H1 (cell line): ENCODE results near the gene FKBP5. TPM values are rescaled to one million over a fixed set of nuclear protein-coding genes. Genes with fewer than 3 reads are reported as not detected.

Experiments used
- CTCF ChIA-PET: fragments of 300-600 bp; sonication (Branson Sonifier 250); formaldehyde crosslinking; loops from one replicate; lab custom pipeline; 2021; ENCODE audit not compliant: partially characterized antibody; lab: Charles Lee
- POLR2A ChIA-PET: fragments of 300-600 bp; sonication (Branson Sonifier 250); formaldehyde crosslinking; loops from one replicate; lab custom pipeline; 2021; ENCODE audit warnings: inconsistent platforms; ENCODE audit not compliant: partially characterized antibody; lab: Charles Lee
- DNase-seq, 2 experiments: peaks; one replicate each; pipeline versions ENCODE4 v3.0.0 to v3.0.0-alpha.2; 2010 to 2022; ENCODE audit warnings: low spot score in 2 of 2, low read depth in 1 of 2, mixed read lengths in 1 of 2
- FAIRE-seq: peaks from 2 replicates; lab custom pipeline; 2011; peaks lifted over from hg19 to GRCh38; lab: Jason Lieb, UNC
- H2AFZ ChIP-seq: 2 replicates; pipeline ENCODE4 v1.8.1; 2012; ENCODE audit warnings: low read length, inconsistent platforms
- H2AK5ac ChIP-seq: 2 replicates; pipeline ENCODE4 v1.6.1; 2013; ENCODE audit warnings: low read depth, low read length
- H2BK120ac ChIP-seq: replicated peaks from 2 replicates; pipeline ENCODE3; 2013; ENCODE audit warnings: low read depth, low read length, inconsistent platforms
- H2BK12ac ChIP-seq: 2 replicates; pipeline ENCODE4 v1.6.1; 2013; ENCODE audit warnings: low read depth, low read length
- H2BK15ac ChIP-seq: 2 replicates; pipeline ENCODE4 v1.6.1; 2013; ENCODE audit warnings: low read length
- H2BK20ac ChIP-seq: 2 replicates; pipeline ENCODE4 v1.6.1; 2013; ENCODE audit warnings: low read length
- H2BK5ac ChIP-seq: 2 replicates; pipeline ENCODE4 v1.6.1; 2013; ENCODE audit warnings: low read depth, low read length
- H3K14ac ChIP-seq: 2 replicates; pipeline ENCODE4 v1.6.1; 2013; ENCODE audit warnings: inconsistent platforms; ENCODE audit not compliant: insufficient read length
- H3K18ac ChIP-seq: 2 replicates; pipeline ENCODE4 v1.6.1; 2013; ENCODE audit warnings: low read length; ENCODE audit errors: extremely low read depth
- H3K23ac ChIP-seq: 2 replicates; pipeline ENCODE4 v1.6.1; 2013; ENCODE audit warnings: inconsistent platforms; ENCODE audit not compliant: insufficient read length
- H3K23me2 ChIP-seq: 2 replicates; pipeline ENCODE4 v1.6.1; 2013; ENCODE audit warnings: low read depth, low read length
- H3K27ac ChIP-seq: 2 replicates; pipeline ENCODE4 v1.6.1; 2011; ENCODE audit warnings: low read depth, low read length, inconsistent platforms
- H3K27me3 ChIP-seq, 4 experiments: replicated peaks in 1 of 4; 1 replicate in 1 of 4; 2 replicates in 3 of 4; pipeline versions ENCODE4 v1.6.1 to v1.8.1; 2011 to 2013; ENCODE audit warnings: low read length in 3 of 4, mild to moderate bottlenecking in 3 of 4, inconsistent platforms in 2 of 4, mixed read lengths in 2 of 4, moderate library complexity in 1 of 4; ENCODE audit not compliant: control insufficient read depth in 3 of 4, insufficient read depth in 3 of 4; ENCODE audit errors: extremely low read depth in 1 of 4
- H3K36me3 ChIP-seq, 4 experiments: 2 replicates each; pipeline versions ENCODE4 v1.6.1 to v1.8.1; 2011 to 2013; ENCODE audit warnings: mild to moderate bottlenecking in 4 of 4, low read length in 3 of 4, moderate library complexity in 2 of 4, control low read depth in 1 of 4, inconsistent platforms in 1 of 4; ENCODE audit not compliant: insufficient read depth in 4 of 4, control insufficient read depth in 2 of 4
- H3K4ac ChIP-seq: replicated peaks from 2 replicates; pipeline ENCODE3; 2013; ENCODE audit warnings: low read length, low read depth, mixed read lengths, inconsistent platforms; ENCODE audit not compliant: insufficient read length
- H3K4me1 ChIP-seq, 4 experiments: replicated peaks in 1 of 4; 1 replicate in 1 of 4; 2 replicates in 3 of 4; pipeline versions ENCODE4 v1.6.1 to v1.8.1; 2011 to 2013; ENCODE audit warnings: low read length in 3 of 4, inconsistent platforms in 2 of 4, mixed read lengths in 1 of 4; ENCODE audit not compliant: insufficient read depth in 4 of 4, control insufficient read depth in 3 of 4
- H3K4me2 ChIP-seq, 2 experiments: 2 replicates each; pipeline versions ENCODE4 v1.6.1 to v1.8.1; 2011 to 2013; ENCODE audit warnings: low read depth in 2 of 2, low read length in 2 of 2, control low read depth in 1 of 2, inconsistent platforms in 1 of 2, mild to moderate bottlenecking in 1 of 2; ENCODE audit not compliant: insufficient read depth in 1 of 2
- H3K4me3 ChIP-seq, 4 experiments: fragments of 200-600, 300-600 bp in 1 of 4; sonication (generic), shearing (Covaris generic), sonication (Bioruptor Twin) in 1 of 4; 2 replicates each; pipeline versions ENCODE4 v1.5.1 to v1.8.1; 2011 to 2016; ENCODE audit warnings: low read length in 4 of 4, low read depth in 3 of 4, control low read depth in 2 of 4, inconsistent platforms in 2 of 4, mild to moderate bottlenecking in 2 of 4, mixed read lengths in 1 of 4, moderate library complexity in 1 of 4; ENCODE audit not compliant: insufficient read depth in 2 of 4; ENCODE audit errors: extremely low read depth in 1 of 4
- H3K56ac ChIP-seq: replicated peaks from 2 replicates; pipeline ENCODE3; 2013; ENCODE audit warnings: low read depth, mild to moderate bottlenecking, mixed read lengths, low read length, inconsistent platforms; ENCODE audit not compliant: insufficient read length
- H3K79me1 ChIP-seq: 2 replicates; pipeline ENCODE4 v1.6.1; 2013; ENCODE audit warnings: low read depth, low read length, control low read depth
- H3K79me2 ChIP-seq, 2 experiments: 2 replicates each; pipeline versions ENCODE4 v1.6.1 to v1.8.1; 2012 to 2013; ENCODE audit warnings: low read length in 2 of 2, mild to moderate bottlenecking in 2 of 2, inconsistent platforms in 1 of 2; ENCODE audit not compliant: insufficient read depth in 2 of 2, control insufficient read depth in 1 of 2
- H3K9ac ChIP-seq, 4 experiments: replicated peaks in 1 of 4; 1 replicate in 1 of 4; 2 replicates in 3 of 4; pipeline versions ENCODE4 v1.6.1 to v1.8.1; 2011 to 2013; ENCODE audit warnings: low read depth in 3 of 4, low read length in 3 of 4, control low read depth in 2 of 4, mild to moderate bottlenecking in 2 of 4, moderate library complexity in 2 of 4, inconsistent platforms in 1 of 4; ENCODE audit errors: extremely low read depth in 1 of 4
- H3K9me3 ChIP-seq, 2 experiments: 2 replicates each; pipeline versions ENCODE4 v1.6.1 to v1.8.1; 2012 to 2013; ENCODE audit warnings: mild to moderate bottlenecking in 2 of 2, moderate library complexity in 2 of 2, control low read depth in 1 of 2, inconsistent platforms in 1 of 2, low read depth in 1 of 2, low read length in 1 of 2, mixed read lengths in 1 of 2; ENCODE audit not compliant: insufficient read depth in 2 of 2
- H4K20me1 ChIP-seq, 2 experiments: replicated peaks in 1 of 2; 2 replicates each; pipeline versions ENCODE3 to v1.8.1; 2011 to 2013; ENCODE audit warnings: inconsistent platforms in 2 of 2, low read length in 2 of 2, mild to moderate bottlenecking in 1 of 2; ENCODE audit not compliant: insufficient read depth in 2 of 2, control insufficient read depth in 1 of 2
- H4K5ac ChIP-seq: 2 replicates; pipeline ENCODE4 v1.6.1; 2013; ENCODE audit warnings: low read length, low read depth, mixed read lengths, inconsistent platforms; ENCODE audit not compliant: insufficient read length
- H4K8ac ChIP-seq: 2 replicates; pipeline ENCODE4 v1.8.0; 2013; ENCODE audit warnings: mild to moderate bottlenecking, moderate library complexity, low read length, inconsistent platforms; ENCODE audit not compliant: insufficient read depth; ENCODE audit errors: extremely low read depth
- H4K91ac ChIP-seq: replicated peaks from 2 replicates; pipeline ENCODE3; 2013; ENCODE audit warnings: low read length, mixed read lengths, inconsistent platforms; ENCODE audit not compliant: insufficient read length
- CREB1 ChIP-seq: IDR thresholded peaks from 2 replicates; pipeline ENCODE4 v1.6.1; 2012; ENCODE audit warnings: inconsistent platforms
- EP300 ChIP-seq, 2 experiments: IDR thresholded peaks; 1 replicate in 1 of 2; 2 replicates in 1 of 2; pipeline ENCODE4 v1.6.1; 2011 to 2012; ENCODE audit warnings: low read depth in 2 of 2, low read length in 2 of 2, mild to moderate bottlenecking in 2 of 2, borderline replicate concordance in 1 of 2, inconsistent platforms in 1 of 2, moderate library complexity in 1 of 2
- JUND ChIP-seq: IDR thresholded peaks from 2 replicates; pipeline ENCODE4 v1.6.1; 2011; ENCODE audit warnings: mild to moderate bottlenecking, improper control_type of control experiment, low read length
- RBBP5 ChIP-seq: IDR thresholded peaks from 2 replicates; pipeline ENCODE4 v1.7.1; 2012; ENCODE audit warnings: low read depth, mild to moderate bottlenecking, inconsistent platforms, low read length, moderate library complexity, borderline replicate concordance
- SRF ChIP-seq: IDR thresholded peaks from 2 replicates; pipeline ENCODE4 v1.6.1; 2011; ENCODE audit warnings: mild to moderate bottlenecking, low read depth, low read length, moderate library complexity
- TAF7 ChIP-seq: optimal IDR thresholded peaks from 2 replicates; pipeline ENCODE3; 2011; ENCODE audit warnings: low read depth, mild to moderate bottlenecking, inconsistent platforms, low read length, moderate library complexity, borderline replicate concordance
- WGBS, 2 experiments: shearing (Covaris generic) in 1 of 2; methylation state at CpG; one replicate each; pipeline versions ENCODE4 v1.1.6 to v1.1.7; 2013 to 2015; ENCODE audit warnings: low lambda C conversion rate in 2 of 2, mixed read lengths in 2 of 2, inconsistent platforms in 1 of 2, low coverage in 1 of 2, missing lambda C conversion rate in 1 of 2; ENCODE audit not compliant: insufficient replicate concordance in 2 of 2, insufficient coverage in 1 of 2, insufficient read length in 1 of 2; ENCODE audit errors: extremely low coverage in 1 of 2, missing lambda C conversion rate in 1 of 2; 5-methylcytosine and 5-hydroxymethylcytosine counted together
- polyA plus RNA-seq, 7 experiments: library from polyadenylated mRNA; depleted of rRNA in 3 of 7; stranded (reverse) in 5 of 7; unstranded in 2 of 7; fragments of >200 nt in 5 of 7; fragments of 200-250 nt in 2 of 7; gene quantifications; 1 replicate in 5 of 7; 2 replicates in 1 of 7; 4 replicates in 1 of 7; pipeline versions ENCODE4 v1.2.1 to v1.2.3, GENCODE V29; 2011 to 2013; ENCODE audit warnings: missing spikeins in 2 of 7, mixed read lengths in 2 of 7
- total RNA-seq: library from RNA; stranded (reverse); fragmentation: NEBNext Ultra II Directional; extraction: Animal tissue kit (Norgen Biotek cat#: 25700); gene quantifications from 2 replicates; pipeline ENCODE4 v1.2.1, GENCODE V29; 2021

The FKBP5 gene
- total and polyA plus RNA-seq, 2 of the 8 experiments (the other 6 are each of a cell fraction or from before 2014, with no cell fraction given) = 14.3 to 40.4 TPM

- H4K8ac ChIP-seq = no peak overlapping the region
- no peak overlapping the region for H2BK15ac ChIP-seq
- no peak overlapping the region for H3K4me2 ChIP-seq
- no peak overlapping the region for H3K14ac ChIP-seq
- H2AFZ ChIP-seq = no peak overlapping the region
- FAIRE-seq (no peak), DNase-seq (no peak)
- H3K27ac ChIP-seq = no peak overlapping the region
- H2AK5ac ChIP-seq = no peak overlapping the region
- no peak overlapping the region for H2BK12ac ChIP-seq
- no peak overlapping the region for H3K4ac ChIP-seq
- TF ChIP-seq SRF (no peak), TAF7 (no peak), JUND (no peak), RBBP5 (no peak), EP300 (IDR thresholded peaks at IDR 0.05; ENCODE audit: borderline replicate concordance in 1 of 2, low read depth in 2 of 2, low read length in 2 of 2) (no peak), CREB1 (no peak)
- H3K4me3 ChIP-seq = no peak overlapping the region
- H3K56ac ChIP-seq = no peak overlapping the region
- H3K4me1 ChIP-seq = peaks cover 0 to 3% (median 0%) of the 10 kb centered on the region in 4 experiments; a peak in 1 of 7 replicates
- no peak overlapping the region for H4K91ac ChIP-seq
- no peak overlapping the region for H3K23ac ChIP-seq
- ChIA-PET POLR2A (interaction anchor here (0.6 to 0.9 kb wide), 2 partner anchors 27 to 47 kb away, joined by 3 read pairs; no protein-coding TSS in a partner anchor), CTCF (interaction anchor here (1.2 to 7.5 kb wide), 4 partner anchors 21 to 164 kb away, joined by 3 to 38 read pairs (median 6); partner anchors contain the start of gene ARMC12)
- no peaks in the 10 kb centered on the region for H3K23me2 ChIP-seq
- H3K9me3 ChIP-seq = no peaks in the 10 kb centered on the region
- H4K20me1 ChIP-seq = no peaks in the 10 kb centered on the region
- no peaks in the 10 kb centered on the region for H3K79me2 ChIP-seq
- H2BK5ac ChIP-seq = no peak overlapping the region
- no peak overlapping the region for H4K5ac ChIP-seq
- no peaks in the 10 kb centered on the region for H3K79me1 ChIP-seq
- no peaks in the 10 kb centered on the region for H3K27me3 ChIP-seq
- H3K9ac ChIP-seq = no peak overlapping the region
- no peak overlapping the region for H2BK120ac ChIP-seq
- peaks cover 0 to 16% (median 2%) of the 10 kb centered on the region in 4 experiments; a peak in 5 of 8 replicates for H3K36me3 ChIP-seq
- no peak overlapping the region for H3K18ac ChIP-seq
- 78% methylated on average over 3 of the region's 3 CpGs; no CpG with 5 or more reads in 1 of the 2 experiments for WGBS, 2 experiments
- no peak overlapping the region for H2BK20ac ChIP-seq
Measured at GRCh38 chr6:35573495-35574110, 115.1 kb downstream of the FKBP5 start.
